K562 (cell line): ENCODE data around the gene INVS. TPM values are rescaled to one million over a fixed set of nuclear protein-coding genes. Genes with fewer than 3 reads are reported as not detected.
"Not testable (repeated sequence)": the region's sequence is repeated elsewhere in the genome, so short reads cannot be mapped to it uniquely, and the experiment has no call there.

ENCODE experiments used
- BCL6 ChIP-seq: fragments of 250-450 bp; sonication (Bioruptor Pico); IDR thresholded peaks from 2 replicates; pipeline ENCODE4 v1.4.0; 2020
- BHLHE40 ChIP-seq: IDR thresholded peaks from 2 replicates; pipeline ENCODE4 v1.6.1; 2011; ENCODE audit warnings: low read length, improper control_type of control experiment
- CBFA2T2 ChIP-seq: fragments of 450-650 bp; conservative IDR thresholded peaks from 2 replicates; pipeline ENCODE4 v1.6.1; 2017; ENCODE audit warnings: mild to moderate bottlenecking
- CBFA2T3 ChIP-seq: fragments of 450-650 bp; IDR thresholded peaks from 2 replicates; pipeline ENCODE4 v1.6.1; 2017
- FOSL1 ChIP-seq: fragments of 200-800 bp; sonication (Bioruptor generic); conservative IDR thresholded peaks from 2 replicates; pipeline ENCODE4 v1.6.1; 2016; ENCODE audit warnings: missing genetic modification characterization, missing compliant biosample characterization
- FOXM1 ChIP-seq, 2 experiments: fragments of 450-650 bp in 1 of 2; sonication (generic) in 1 of 2; formaldehyde crosslinking in 1 of 2; IDR thresholded peaks; 2 replicates each; pipeline versions ENCODE4 v1.6.1 to v1.9.0; 2017 to 2022; ENCODE audit warnings: low read depth in 2 of 2, mild to moderate bottlenecking in 2 of 2, missing genetic modification reagents in 1 of 2, moderate library complexity in 1 of 2
- GATAD2A ChIP-seq: fragments of 450-650 bp; IDR thresholded peaks from 2 replicates; pipeline ENCODE4 v1.6.1; 2017
- HEY1 ChIP-seq: fragments of 250-450 bp; sonication (Bioruptor Pico); IDR thresholded peaks from 2 replicates; pipeline ENCODE4 v1.5.0; 2020; ENCODE audit warnings: mild to moderate bottlenecking, moderate library complexity, borderline replicate concordance
- HIVEP1 ChIP-seq: fragments of 250-450 bp; sonication (Bioruptor Pico); IDR thresholded peaks from 2 replicates; pipeline ENCODE4 v1.4.0; 2020; ENCODE audit warnings: mild to moderate bottlenecking
- JUND ChIP-seq, 2 experiments: IDR thresholded peaks; 2 replicates in 1 of 2; 3 replicates in 1 of 2; pipeline ENCODE4 v1.6.1; 2011; ENCODE audit warnings: borderline replicate concordance in 2 of 2, low read depth in 2 of 2, low read length in 2 of 2, improper control_type of control experiment in 1 of 2, missing biosample characterization in 1 of 2, missing genetic modification characterization in 1 of 2, missing genetic modification reagents in 1 of 2
- KHSRP ChIP-seq: fragments of 450-650 bp; IDR thresholded peaks from 2 replicates; pipeline ENCODE4 v1.6.1; 2017
- MTA2 ChIP-seq: fragments of 450-650 bp; IDR thresholded peaks from 2 replicates; pipeline ENCODE4 v1.6.1; 2016; ENCODE audit warnings: low read depth
- MYNN ChIP-seq, 2 experiments: sonication (generic); formaldehyde crosslinking in 1 of 2; IDR thresholded peaks; 2 replicates each; pipeline versions ENCODE4 v1.5.0 to v1.6.1; 2016 to 2020; ENCODE audit warnings: antibody characterized with exemption in 1 of 2, missing genetic modification reagents in 1 of 2
- NCOR1 ChIP-seq: fragments of 450-650 bp; IDR thresholded peaks from 2 replicates; pipeline ENCODE4 v1.6.1; 2016; ENCODE audit warnings: mild to moderate bottlenecking, moderate library complexity
- NFIC ChIP-seq: fragments of 450-650 bp; IDR thresholded peaks from 2 replicates; pipeline ENCODE4 v1.6.1; 2017; ENCODE audit warnings: mild to moderate bottlenecking, inconsistent platforms
- PRDM10 ChIP-seq: fragments of 450-650 bp; IDR thresholded peaks from 2 replicates; pipeline ENCODE4 v1.6.1; 2018; ENCODE audit not compliant: partially characterized antibody
- RAD51 ChIP-seq: fragments of 450-650 bp; IDR thresholded peaks from 2 replicates; pipeline ENCODE4 v1.7.1; 2016; ENCODE audit warnings: low read depth, mild to moderate bottlenecking, borderline replicate concordance
- SOX6 ChIP-seq: fragments of 450-650 bp; IDR thresholded peaks from 2 replicates; pipeline ENCODE4 v1.6.1; 2014; ENCODE audit warnings: mild to moderate bottlenecking
- TEAD1 ChIP-seq, 2 experiments: fragments of 450-650 bp in 1 of 2; sonication (generic) in 1 of 2; formaldehyde crosslinking; IDR thresholded peaks; 2 replicates each; pipeline versions ENCODE4 v1.4.0 to v1.8.0; 2020 to 2022; ENCODE audit warnings: mild to moderate bottlenecking in 2 of 2, missing genetic modification reagents in 1 of 2
- USF1 ChIP-seq: sonication (generic); formaldehyde crosslinking; IDR thresholded peaks from 2 replicates; pipeline ENCODE4 v1.9.0; 2022; ENCODE audit warnings: mild to moderate bottlenecking, missing genetic modification reagents
- ZNF197 ChIP-seq: fragments of 200-800 bp; sonication (Bioruptor generic); IDR thresholded peaks from 2 replicates; pipeline ENCODE4 v1.6.1; 2016; ENCODE audit warnings: low read depth, missing genetic modification characterization, missing compliant biosample characterization
- ZNF583 ChIP-seq: fragments of 250-450 bp; sonication (Bioruptor Pico); IDR thresholded peaks from 2 replicates; pipeline ENCODE4 v1.4.0; 2020
- polyA plus RNA-seq, 8 experiments: library from polyadenylated mRNA; depleted of rRNA in 4 of 8; stranded (reverse) in 5 of 8; unstranded in 3 of 8; fragments of >200 nt; fragmentation: Nextera tagmentation in 2 of 8; fragmentation: Illumina TruSeq in 1 of 8; extraction: Ambion mirVana in 2 of 8; extraction: Trizol in 1 of 8; gene quantifications; 2 replicates each; pipeline versions ENCODE4 v1.2.1 to v1.2.3, GENCODE V29; 2011 to 2014; ENCODE audit warnings: inconsistent platforms in 1 of 8, missing spikeins in 1 of 8
- total RNA-seq, 7 experiments: library from RNA; depleted of rRNA in 6 of 7; stranded (reverse); fragments of >200 nt in 6 of 7; fragmentation: Illumina TruSeq in 2 of 7; extraction: Trizol in 2 of 7; gene quantifications; 2 replicates each; pipeline versions ENCODE4 v1.2.1 to v1.2.3, GENCODE V29; 2011 to 2021; ENCODE audit warnings: low replicate concordance in 1 of 7
- TF ChIP-seq, protein P1 (sequence below): fragments of 450-650 bp; formaldehyde crosslinking; IDR thresholded peaks from 2 replicates; pipeline ENCODE4 v1.4.0; 2020; ENCODE audit warnings: mild to moderate bottlenecking, moderate library complexity

The INVS gene
- total and polyA plus RNA-seq, 9 of the 15 experiments (the other 6 are each of a cell fraction or from before 2014, with no cell fraction given) = 0.77 to 18.5 (median 10.0) TPM

GRCh38 chr9:100145167-100145934 is 46.3 kb downstream of the INVS start (continued):
- TF ChIP-seq HEY1 (CRISPR knock-in tag) (0 out of 2 replicates have a peak, but pooled peaks have one; percentile 86), USF1 (CRISPR knock-in tag) (peak; percentile 90), KHSRP (peak; percentile 53; the same call in 1 of the 2 replicates), CBFA2T3 (peak; percentile 97), ZNF197 (CRISPR knock-in tag) (0 out of 2 replicates have a peak, but pooled peaks have one; percentile 62), CBFA2T2 (peak; percentile 96), HIVEP1 (CRISPR knock-in tag) (peak; percentile 55; the same call in 1 of the 2 replicates), NFIC (peak; percentile 79), RAD51 (peak; percentile 57; the same call in 1 of the 2 replicates), GATAD2A (peak; percentile 44; the same call in 1 of the 2 replicates), BHLHE40 (peak; percentile 53; the same call in 1 of the 2 replicates), MTA2 (peak; percentile 96), BCL6 (CRISPR knock-in tag) (peak; percentile 64; the same call in 1 of the 2 replicates), JUND (IDR thresholded peaks at IDR 0.05; ENCODE audit: borderline replicate concordance, low read depth, low read length) (0 out of 2 replicates have a peak, but pooled peaks have one; percentile 11), ZNF583 (0 out of 2 replicates have a peak, but pooled peaks have one; percentile 43), MYNN (IDR thresholded peaks at IDR 0.05) (peak; percentile 50; the same call in 1 of the 2 replicates), PRDM10 (peak; percentile 62), NCOR1 (peak; percentile 96), TEAD1 (CRISPR knock-in tag; IDR thresholded peaks at IDR 0.05) (peak in 1 of 2 experiments; percentile 61; a peak in 2 of 4 replicates), FOSL1 (tag) (peak; percentile 41; the same call in 1 of the 2 replicates), FOXM1 (IDR thresholded peaks at IDR 0.05; ENCODE audit: low read depth) (peak; percentile 83), SOX6 (0 out of 2 replicates have a peak, but pooled peaks have one; percentile 26)
- TF ChIP-seq JUND (tag; IDR thresholded peaks at IDR 0.05; ENCODE audit: borderline replicate concordance, low read depth, low read length); MYNN (CRISPR knock-in tag; IDR thresholded peaks at IDR 0.05); FOXM1 (CRISPR knock-in tag; IDR thresholded peaks at IDR 0.05; ENCODE audit: low read depth): not testable (repeated sequence)
- TF ChIP-seq, protein P1, sequence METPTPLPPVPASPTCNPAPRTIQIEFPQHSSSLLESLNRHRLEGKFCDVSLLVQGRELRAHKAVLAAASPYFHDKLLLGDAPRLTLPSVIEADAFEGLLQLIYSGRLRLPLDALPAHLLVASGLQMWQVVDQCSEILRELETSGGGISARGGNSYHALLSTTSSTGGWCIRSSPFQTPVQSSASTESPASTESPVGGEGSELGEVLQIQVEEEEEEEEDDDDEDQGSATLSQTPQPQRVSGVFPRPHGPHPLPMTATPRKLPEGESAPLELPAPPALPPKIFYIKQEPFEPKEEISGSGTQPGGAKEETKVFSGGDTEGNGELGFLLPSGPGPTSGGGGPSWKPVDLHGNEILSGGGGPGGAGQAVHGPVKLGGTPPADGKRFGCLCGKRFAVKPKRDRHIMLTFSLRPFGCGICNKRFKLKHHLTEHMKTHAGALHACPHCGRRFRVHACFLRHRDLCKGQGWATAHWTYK = peak; percentile 72; the same call in 1 of the 2 replicates
